ENCODE results near the gene SNAPC2.

DNA sequence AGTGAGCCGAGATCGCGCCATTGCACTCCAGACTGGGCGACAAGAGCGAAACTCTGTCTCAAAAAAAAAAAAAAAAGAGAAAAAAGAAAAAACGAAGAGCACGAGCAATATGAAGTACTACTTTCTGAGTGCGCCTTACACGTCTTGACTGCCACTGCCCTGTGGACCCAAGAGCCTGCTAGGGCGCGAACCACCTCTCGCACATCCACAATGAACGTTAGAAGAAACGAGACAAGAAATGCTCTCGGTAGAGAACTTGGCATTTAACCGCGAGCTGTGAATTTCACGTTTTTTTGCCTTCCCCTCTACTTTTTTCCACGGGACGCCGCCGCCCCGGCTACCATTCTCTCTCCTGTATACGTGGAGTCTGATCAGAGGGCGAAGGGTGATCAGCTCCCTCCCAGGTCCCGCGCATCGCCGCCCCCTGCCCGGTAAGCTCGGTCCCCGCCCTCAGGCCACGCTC is 22.9 kb downstream of the SNAPC2 start:
- TF ChIP-seq, protein P1, sequence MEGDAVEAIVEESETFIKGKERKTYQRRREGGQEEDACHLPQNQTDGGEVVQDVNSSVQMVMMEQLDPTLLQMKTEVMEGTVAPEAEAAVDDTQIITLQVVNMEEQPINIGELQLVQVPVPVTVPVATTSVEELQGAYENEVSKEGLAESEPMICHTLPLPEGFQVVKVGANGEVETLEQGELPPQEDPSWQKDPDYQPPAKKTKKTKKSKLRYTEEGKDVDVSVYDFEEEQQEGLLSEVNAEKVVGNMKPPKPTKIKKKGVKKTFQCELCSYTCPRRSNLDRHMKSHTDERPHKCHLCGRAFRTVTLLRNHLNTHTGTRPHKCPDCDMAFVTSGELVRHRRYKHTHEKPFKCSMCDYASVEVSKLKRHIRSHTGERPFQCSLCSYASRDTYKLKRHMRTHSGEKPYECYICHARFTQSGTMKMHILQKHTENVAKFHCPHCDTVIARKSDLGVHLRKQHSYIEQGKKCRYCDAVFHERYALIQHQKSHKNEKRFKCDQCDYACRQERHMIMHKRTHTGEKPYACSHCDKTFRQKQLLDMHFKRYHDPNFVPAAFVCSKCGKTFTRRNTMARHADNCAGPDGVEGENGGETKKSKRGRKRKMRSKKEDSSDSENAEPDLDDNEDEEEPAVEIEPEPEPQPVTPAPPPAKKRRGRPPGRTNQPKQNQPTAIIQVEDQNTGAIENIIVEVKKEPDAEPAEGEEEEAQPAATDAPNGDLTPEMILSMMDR (IDR thresholded peaks at IDR 0.05; ENCODE audit: low read length) = no peak
- no peak for TF ChIP-seq EZH2 (optimal IDR thresholded peaks at IDR 0.05; ENCODE audit: low read depth, low read length)
